ENCODE data around the gene USP28.

The USP28 gene

GRCh38 chr11:113829751-113830150 lies 45.6 kb downstream of the USP28 start:
- Histone ChIP-seq H3K27me3 (ENCODE audit: insufficient read depth, low read length) (no peaks in the 10 kb centered on the region), H3K36me3 (ENCODE audit: insufficient read depth, low read depth, low read length) (peaks cover 95% of the 10 kb centered on the region), H3K4me3 (ENCODE audit: low read length) (no peak overlapping the region)

GRCh38 chr11:113828191-113828590 lies 47.2 kb downstream of the USP28 start:
- Histone ChIP-seq H3K27ac (ENCODE audit: low read length) (no peak overlapping the region), H3K27me3 (ENCODE audit: insufficient read depth, low read length) (no peaks in the 10 kb centered on the region), H3K9ac (ENCODE audit: low read depth, low read length) (no peak overlapping the region), H3K9me3 (ENCODE audit: insufficient read depth, low read depth, low read length) (no peaks in the 10 kb centered on the region), H3K4me3 (ENCODE audit: low read length) (no peak overlapping the region), H3K4me1 (ENCODE audit: insufficient read depth, low read length) (no peaks in the 10 kb centered on the region), H3K36me3 (ENCODE audit: insufficient read depth, low read depth, low read length) (peaks cover 93% of the 10 kb centered on the region)

More at GRCh38 chr11:113829751-113830150, 45.6 kb downstream of the USP28 start:
- Histone ChIP-seq H3K9me3 (ENCODE audit: insufficient read depth, low read depth, low read length) (no peaks in the 10 kb centered on the region), H3K4me1 (ENCODE audit: insufficient read depth, low read length) (no peaks in the 10 kb centered on the region), H3K9ac (ENCODE audit: low read depth, low read length) (no peak overlapping the region), H3K27ac (ENCODE audit: low read length) (no peak overlapping the region)

- Histone ChIP-seq H3K4me1 (ENCODE audit: insufficient read depth, low read length) (no peaks in the 10 kb centered on the region), H3K27me3 (ENCODE audit: insufficient read depth, low read length) (no peaks in the 10 kb centered on the region), H3K27ac (ENCODE audit: low read length) (no peak overlapping the region), H3K9me3 (ENCODE audit: insufficient read depth, low read depth, low read length) (no peaks in the 10 kb centered on the region), H3K36me3 (ENCODE audit: insufficient read depth, low read depth, low read length) (peaks cover 93% of the 10 kb centered on the region), H3K4me3 (ENCODE audit: low read length) (no peak overlapping the region), H3K9ac (ENCODE audit: low read depth, low read length) (no peak overlapping the region)
Measured at GRCh38 chr11:113827477-113827876, 47.9 kb downstream of the USP28 start.

GRCh38 chr11:113818426-113818825 lies 56.9 kb downstream of the USP28 start:
- no peaks in the 10 kb centered on the region; the same call in 1 of the 2 replicates for H3K4me1 ChIP-seq (ENCODE audit: insufficient read depth, low read length)
- H3K4me3 ChIP-seq (ENCODE audit: low read length): no peak overlapping the region
- no peaks in the 10 kb centered on the region for H3K27me3 ChIP-seq (ENCODE audit: insufficient read depth, low read length)
- peaks cover 74% of the 10 kb centered on the region for H3K36me3 ChIP-seq (ENCODE audit: insufficient read depth, low read depth, low read length)
- H3K9ac ChIP-seq (ENCODE audit: low read depth, low read length): no peak overlapping the region
- H3K27ac ChIP-seq (ENCODE audit: low read length): no peak overlapping the region
- no peaks in the 10 kb centered on the region for H3K9me3 ChIP-seq (ENCODE audit: insufficient read depth, low read depth, low read length)

GRCh38 chr11:113817626-113818025 lies 57.7 kb downstream of the USP28 start:
- Histone ChIP-seq H3K27ac (ENCODE audit: low read length) (no peak overlapping the region), H3K36me3 (ENCODE audit: insufficient read depth, low read depth, low read length) (peaks cover 74% of the 10 kb centered on the region), H3K4me1 (ENCODE audit: insufficient read depth, low read length) (no peaks in the 10 kb centered on the region; the same call in 1 of the 2 replicates), H3K9ac (ENCODE audit: low read depth, low read length) (no peak overlapping the region), H3K27me3 (ENCODE audit: insufficient read depth, low read length) (no peaks in the 10 kb centered on the region), H3K4me3 (ENCODE audit: low read length) (no peak overlapping the region), H3K9me3 (ENCODE audit: insufficient read depth, low read depth, low read length) (no peaks in the 10 kb centered on the region)

- no peak overlapping the region for H3K27ac ChIP-seq (ENCODE audit: low read length)
- H3K4me1 ChIP-seq (ENCODE audit: insufficient read depth, low read length): no peaks in the 10 kb centered on the region; the same call in 1 of the 2 replicates
- no peak overlapping the region for H3K9ac ChIP-seq (ENCODE audit: low read depth, low read length)
- H3K9me3 ChIP-seq (ENCODE audit: insufficient read depth, low read depth, low read length): no peaks in the 10 kb centered on the region
- no peak overlapping the region for H3K4me3 ChIP-seq (ENCODE audit: low read length)
- H3K27me3 ChIP-seq (ENCODE audit: insufficient read depth, low read length): no peaks in the 10 kb centered on the region
- peaks cover 74% of the 10 kb centered on the region for H3K36me3 ChIP-seq (ENCODE audit: insufficient read depth, low read depth, low read length)
Measured at GRCh38 chr11:113817162-113817561, 58.2 kb downstream of the USP28 start.

- Histone ChIP-seq H3K4me3 (ENCODE audit: low read length) (no peak overlapping the region), H3K9ac (ENCODE audit: low read depth, low read length) (no peak overlapping the region), H3K9me3 (ENCODE audit: insufficient read depth, low read depth, low read length) (no peaks in the 10 kb centered on the region), H3K4me1 (ENCODE audit: insufficient read depth, low read length) (no peaks in the 10 kb centered on the region; the same call in 1 of the 2 replicates), H3K36me3 (ENCODE audit: insufficient read depth, low read depth, low read length) (peaks cover 79% of the 10 kb centered on the region), H3K27ac (ENCODE audit: low read length) (no peak overlapping the region), H3K27me3 (ENCODE audit: insufficient read depth, low read length) (no peaks in the 10 kb centered on the region)
Measured at GRCh38 chr11:113814181-113814580, 61.2 kb downstream of the USP28 start.

- no peak overlapping the region for H3K27ac ChIP-seq (ENCODE audit: low read length)
- H3K27me3 ChIP-seq (ENCODE audit: insufficient read depth, low read length): no peaks in the 10 kb centered on the region
- H3K4me1 ChIP-seq (ENCODE audit: insufficient read depth, low read length): no peaks in the 10 kb centered on the region; the same call in 1 of the 2 replicates
- H3K9me3 ChIP-seq (ENCODE audit: insufficient read depth, low read depth, low read length): no peaks in the 10 kb centered on the region
- H3K36me3 ChIP-seq (ENCODE audit: insufficient read depth, low read depth, low read length): peaks cover 97% of the 10 kb centered on the region
- H3K4me3 ChIP-seq (ENCODE audit: low read length): no peak overlapping the region
- no peak overlapping the region for H3K9ac ChIP-seq (ENCODE audit: low read depth, low read length)
Measured at GRCh38 chr11:113808931-113809330, 66.4 kb downstream of the USP28 start.

GRCh38 chr11:113806406-113806805 lies 69.0 kb downstream of the USP28 start:
- Histone ChIP-seq H3K27me3 (ENCODE audit: insufficient read depth, low read length) (no peaks in the 10 kb centered on the region), H3K9me3 (ENCODE audit: insufficient read depth, low read depth, low read length) (no peaks in the 10 kb centered on the region), H3K36me3 (ENCODE audit: insufficient read depth, low read depth, low read length) (peaks cover 97% of the 10 kb centered on the region), H3K4me1 (ENCODE audit: insufficient read depth, low read length) (no peaks in the 10 kb centered on the region), H3K9ac (ENCODE audit: low read depth, low read length) (no peak overlapping the region), H3K4me3 (ENCODE audit: low read length) (no peak overlapping the region), H3K27ac (ENCODE audit: low read length) (no peak overlapping the region)

GRCh38 chr11:113805640-113806039 lies 69.7 kb downstream of the USP28 start:
- H3K9ac ChIP-seq (ENCODE audit: low read depth, low read length): no peak overlapping the region
- no peaks in the 10 kb centered on the region for H3K9me3 ChIP-seq (ENCODE audit: insufficient read depth, low read depth, low read length)
- no peak overlapping the region for H3K27ac ChIP-seq (ENCODE audit: low read length)
- no peak overlapping the region for H3K4me3 ChIP-seq (ENCODE audit: low read length)
- no peaks in the 10 kb centered on the region for H3K27me3 ChIP-seq (ENCODE audit: insufficient read depth, low read length)
- no peaks in the 10 kb centered on the region for H3K4me1 ChIP-seq (ENCODE audit: insufficient read depth, low read length)
- peaks cover 97% of the 10 kb centered on the region for H3K36me3 ChIP-seq (ENCODE audit: insufficient read depth, low read depth, low read length)

- Histone ChIP-seq H3K9me3 (ENCODE audit: insufficient read depth, low read depth, low read length) (no peaks in the 10 kb centered on the region), H3K4me3 (ENCODE audit: low read length) (no peak overlapping the region), H3K36me3 (ENCODE audit: insufficient read depth, low read depth, low read length) (peaks cover 95% of the 10 kb centered on the region), H3K27me3 (ENCODE audit: insufficient read depth, low read length) (no peaks in the 10 kb centered on the region), H3K9ac (ENCODE audit: low read depth, low read length) (no peak overlapping the region), H3K27ac (ENCODE audit: low read length) (no peak overlapping the region), H3K4me1 (ENCODE audit: insufficient read depth, low read length) (no peaks in the 10 kb centered on the region)
Measured at GRCh38 chr11:113802621-113803020, 72.8 kb downstream of the USP28 start.

- no peak overlapping the region for H3K4me3 ChIP-seq (ENCODE audit: low read length)
- 0 out of 2 replicates have a peak, but pooled peaks cover 4% of the 10 kb centered on the region for H3K9me3 ChIP-seq (ENCODE audit: insufficient read depth, low read depth, low read length)
- no peak overlapping the region for H3K9ac ChIP-seq (ENCODE audit: low read depth, low read length)
- no peaks in the 10 kb centered on the region for H3K27me3 ChIP-seq (ENCODE audit: insufficient read depth, low read length)
- peaks cover 47% of the 10 kb centered on the region for H3K36me3 ChIP-seq (ENCODE audit: insufficient read depth, low read depth, low read length)
- H3K4me1 ChIP-seq (ENCODE audit: insufficient read depth, low read length): no peaks in the 10 kb centered on the region
- no peak overlapping the region for H3K27ac ChIP-seq (ENCODE audit: low read length)
Measured at GRCh38 chr11:113796663-113797259, 78.6 kb downstream of the USP28 start.
